Right ventricle myocardium inferior (tissue), 1 donor: ENCODE measurements around the gene UGT1A3. TPM values are rescaled to one million over a fixed set of nuclear protein-coding genes. Genes with fewer than 3 reads are reported as not detected.

ENCODE experiments used
- ATAC-seq: fragments of 200-7000 bp; cut with Tn5 transposase; one replicate; pipeline ENCODE4 v1.9.1; 2020; ENCODE audit warnings: mild to moderate bottlenecking, moderate library complexity
- DNase-seq: peaks from one replicate; pipeline ENCODE4 v3.0.0; 2021; ENCODE audit errors: missing footprints
- intact Hi-C: fragments of 100-400 bp; cut with DNase I; formaldehyde crosslinking; loops from one replicate; pipeline ENCODE4 v1.11.0; 2022
- total RNA-seq: library from RNA; stranded (reverse); fragmentation: NEBNext Ultra II Directional; extraction: Animal tissue kit (Norgen Biotek cat#: 25700); gene quantifications from one replicate; pipeline ENCODE4 v1.2.1, GENCODE V29; 2021
- donor health status: DM: no; HTN: yes; CAD: no; lungs with severe emphysema.

UGT1A3 gene
- total RNA-seq, 1 donor from 2014 or later: not detected

GRCh38 chr2:233789554-233789953, 60.7 kb downstream of the UGT1A3 start:
- no peak for DNase-seq
- no peak for ATAC-seq
- intact Hi-C loops: no loop called here

- no peak for ATAC-seq
- intact Hi-C loops: no loop called here
- DNase-seq: no peak
These were observed 62.5 kb downstream of the UGT1A3 start for GRCh38 chr2:233791151-233791882.

DNA sequence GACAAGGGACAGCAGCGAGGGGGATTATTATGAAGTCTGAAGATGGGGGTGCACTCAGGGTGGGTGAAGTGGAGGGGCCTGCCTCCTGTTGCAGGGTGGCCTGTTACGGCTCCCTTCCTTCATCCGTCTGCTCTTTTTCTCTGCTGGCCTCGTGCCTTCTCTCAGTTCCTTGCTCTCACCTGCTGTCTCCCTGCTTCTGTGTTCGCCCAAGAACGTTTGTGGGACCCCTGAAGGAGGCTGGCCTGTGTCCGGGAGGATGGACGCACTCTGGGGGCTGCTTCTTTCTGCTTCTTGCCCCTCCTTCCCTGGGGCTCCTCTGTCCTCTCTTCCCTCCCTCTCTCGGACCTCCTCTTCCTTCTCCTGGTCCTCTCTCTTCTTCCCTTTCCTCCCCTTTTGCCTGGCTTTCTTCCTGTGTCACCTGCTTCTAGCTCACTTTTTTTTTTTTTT, 63.1 kb downstream of the UGT1A3 start:
- intact Hi-C loops: no loop called here
- DNase-seq (no peak), ATAC-seq (no peak)

DNA sequence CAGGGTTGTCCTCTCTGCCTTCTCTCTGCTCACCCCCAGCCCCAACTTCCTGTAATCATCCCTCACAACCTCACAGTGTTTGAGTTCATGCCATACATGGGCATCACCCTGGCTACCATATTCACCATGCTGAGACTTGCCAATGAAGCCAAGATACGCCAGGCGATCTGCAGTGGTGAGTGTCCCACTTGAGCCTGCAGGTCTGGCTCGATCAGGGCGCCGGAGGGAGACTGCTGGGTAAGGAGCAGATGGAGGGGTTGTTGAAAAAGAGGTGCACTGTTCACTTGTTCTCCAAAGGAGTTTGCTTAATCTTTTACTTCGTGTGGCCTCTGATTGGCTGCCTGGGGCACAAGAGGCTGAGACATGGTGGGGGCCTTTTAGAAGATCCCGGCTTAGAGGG, 63.9 kb downstream of the UGT1A3 start:
- intact Hi-C loops: no loop called here
- DNase-seq: no peak
- ATAC-seq: no peak

DNA sequence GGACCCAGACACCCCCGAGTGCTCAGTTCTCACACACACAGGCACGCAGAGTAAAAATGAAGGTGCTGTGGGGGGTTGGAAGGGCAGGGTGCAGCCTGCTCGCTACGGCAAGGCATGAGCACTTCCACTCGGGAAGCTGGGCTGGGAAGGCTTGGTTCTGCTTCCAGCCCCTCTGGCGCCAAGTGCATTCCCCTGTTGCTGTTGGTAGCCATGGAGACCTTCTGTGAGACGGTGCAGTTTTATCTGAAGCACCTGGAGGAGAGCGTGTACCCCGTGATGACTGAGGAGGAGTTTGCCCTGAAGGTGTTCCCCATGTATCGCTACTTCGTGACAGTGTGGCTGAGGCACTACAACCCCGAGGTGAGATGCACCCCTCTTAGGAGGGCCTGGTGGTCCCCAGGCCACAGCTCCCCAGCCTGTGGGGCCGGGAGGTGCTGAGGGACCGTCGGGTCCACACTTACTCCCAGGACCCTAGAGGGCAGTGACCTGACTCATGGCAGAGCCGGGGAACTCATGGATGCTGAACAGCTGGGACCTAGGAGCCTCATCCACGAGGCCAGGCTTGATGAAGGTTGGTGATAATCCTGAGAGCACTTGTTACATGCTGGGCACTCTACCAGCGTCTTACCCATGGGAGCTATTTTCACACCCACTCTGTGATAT, 64.8 kb downstream of the UGT1A3 start:
- no peak for ATAC-seq
- no peak for DNase-seq
- intact Hi-C loops: no loop called here

- DNase-seq (no peak), ATAC-seq (no peak)
- intact Hi-C loops: no loop called here
These were observed 65.4 kb downstream of the UGT1A3 start for GRCh38 chr2:233794128-233794658.

- ATAC-seq (no peak), DNase-seq (no peak)
- intact Hi-C loops: no loop called here
These were observed 66.9 kb downstream of the UGT1A3 start for GRCh38 chr2:233795735-233796171.

GRCh38 chr2:233796254-233796653, 67.4 kb downstream of the UGT1A3 start:
- ATAC-seq (no peak), DNase-seq (no peak)
- intact Hi-C loops: no loop called here

GRCh38 chr2:233798335-233799086, 69.7 kb downstream of the UGT1A3 start:
- ATAC-seq (no peak), DNase-seq (no peak)
- intact Hi-C loops: no loop called here

DNA sequence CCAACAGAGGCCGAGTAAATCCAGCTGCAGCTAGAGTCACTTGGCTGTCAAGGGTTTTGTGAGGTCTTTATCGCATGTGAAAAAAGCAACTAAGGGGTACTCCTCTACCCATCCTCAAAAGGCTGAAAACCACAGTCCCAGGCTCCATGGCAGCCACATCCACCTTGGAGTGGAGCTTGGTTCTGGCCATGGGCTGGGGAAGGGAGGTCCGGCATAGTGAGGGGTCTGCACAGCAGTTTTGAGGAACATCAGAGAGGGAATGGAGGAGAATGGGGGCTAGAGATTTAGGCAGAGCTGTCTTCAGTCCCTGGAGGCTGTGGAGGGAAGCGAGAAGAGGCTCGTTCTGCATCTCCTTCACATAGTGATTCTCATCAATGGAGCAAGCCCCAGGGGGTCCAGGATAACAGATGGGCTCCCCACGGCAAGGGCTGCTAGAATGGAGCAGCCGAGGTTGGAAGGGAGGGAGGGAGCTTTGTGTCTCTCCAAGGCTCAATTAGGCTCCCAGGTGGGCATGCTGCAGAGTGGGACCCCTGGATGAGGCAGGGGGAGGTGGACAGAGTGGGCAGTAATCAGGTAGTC, 70.3 kb downstream of the UGT1A3 start:
- DNase-seq (no peak), ATAC-seq (no peak)
- intact Hi-C loops: no loop called here

GRCh38 chr2:233799716-233800115, 70.9 kb downstream of the UGT1A3 start:
- intact Hi-C loops: no loop called here
- ATAC-seq (no peak), DNase-seq (no peak)

DNA sequence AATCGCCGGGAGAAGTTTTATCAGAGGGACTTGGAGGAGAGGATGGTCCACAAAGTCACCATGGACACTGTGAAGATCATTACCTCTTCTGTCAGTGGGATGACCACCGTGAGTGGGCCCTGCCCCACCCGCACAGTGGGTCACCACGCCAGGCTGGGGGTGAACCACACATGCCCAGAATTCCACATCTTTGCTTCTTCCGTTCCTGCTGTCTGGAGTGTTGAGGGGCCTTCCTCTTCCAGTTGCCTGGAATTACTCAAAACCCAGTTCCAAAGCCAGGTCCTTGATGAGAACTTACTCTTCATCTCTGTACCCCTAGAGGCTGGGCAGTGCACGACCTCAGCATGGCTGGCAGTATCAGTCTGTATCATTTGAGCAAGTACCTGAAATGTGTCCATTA, 71.4 kb downstream of the UGT1A3 start:
- intact Hi-C loops: no loop called here
- DNase-seq: no peak
- no peak for ATAC-seq

GRCh38 chr2:233801357-233802131, 72.7 kb downstream of the UGT1A3 start:
- no peak for DNase-seq
- intact Hi-C loops: no loop called here
- ATAC-seq: no peak

DNA sequence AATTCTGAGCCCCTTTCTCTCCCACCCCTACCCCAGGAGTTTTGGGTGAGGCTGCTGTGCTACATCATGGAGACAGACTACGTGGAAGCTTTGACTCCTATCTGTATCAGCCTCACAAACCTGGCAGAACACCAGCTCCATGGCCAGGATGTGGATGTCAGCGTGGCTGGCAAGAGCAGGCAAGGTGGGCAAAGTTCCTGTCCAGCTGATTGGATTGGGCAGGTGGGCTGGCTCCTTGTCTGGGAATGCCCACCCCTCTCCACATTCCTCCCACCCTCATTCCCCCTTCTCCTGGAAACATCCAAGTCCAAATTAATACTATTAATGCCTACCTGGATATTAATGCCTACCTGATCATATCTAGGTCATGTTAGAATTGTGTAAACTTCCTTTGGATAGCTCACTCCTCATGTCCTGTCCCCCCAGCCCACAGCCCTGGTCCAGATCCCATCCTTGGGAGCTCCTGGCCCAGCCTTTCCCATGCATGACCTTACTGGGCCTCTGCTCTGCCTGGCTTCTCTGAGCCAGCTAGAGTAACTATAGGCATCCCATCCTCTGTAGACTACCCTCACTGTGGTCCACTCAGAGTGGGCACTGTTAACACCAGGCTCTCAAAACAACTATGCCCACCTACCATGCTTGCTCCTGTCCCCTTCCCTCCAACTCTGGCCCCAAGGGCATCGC, 73.4 kb downstream of the UGT1A3 start:
- ATAC-seq (no peak), DNase-seq (no peak)
- intact Hi-C loops: no loop called here

GRCh38 chr2:233803292-233803911, 74.6 kb downstream of the UGT1A3 start:
- DNase-seq (no peak), ATAC-seq (no peak)
- intact Hi-C loops: no loop called here

- intact Hi-C loops: no loop called here
- no peak for DNase-seq
These were observed 75.2 kb downstream of the UGT1A3 start for GRCh38 chr2:233803994-233804393.

GRCh38 chr2:233807215-233807865, 78.5 kb downstream of the UGT1A3 start:
- DNase-seq (no peak), ATAC-seq (no peak)
- intact Hi-C loops: no loop called here

More at GRCh38 chr2:233803994-233804393, 75.2 kb downstream of the UGT1A3 start:
- no peak for ATAC-seq
